Sciatic nerve (tissue), 2 donors: ENCODE data around the gene LTBP4. TPM values are rescaled to one million over a fixed set of nuclear protein-coding genes. Genes with fewer than 3 reads are reported as not detected.
"Not testable (repeated sequence)": the region's sequence is repeated elsewhere in the genome, so short reads cannot be mapped to it uniquely, and the experiment has no call there.

Source experiments
- ATAC-seq: fragments of 200-7000 bp; cut with Tn5 transposase; one replicate; pipeline ENCODE4 v1.9.1; 2020; ENCODE audit warnings: mild to moderate bottlenecking, moderate library complexity
- DNase-seq: peaks from one replicate; pipeline ENCODE4 v3.0.0-alpha.2; 2020; ENCODE audit warnings: low spot score
- intact Hi-C: fragments of 100-400 bp; cut with DNase I; formaldehyde crosslinking; loops from one replicate; pipeline ENCODE4 v1.14.2; 2022
- total RNA-seq: library from RNA; stranded (reverse); fragmentation: NEBNext Ultra II Directional; extraction: Animal tissue kit (Norgen Biotek cat#: 25700); gene quantifications from one replicate; pipeline ENCODE4 v1.2.1, GENCODE V29; 2021
- donor health status: DM: no; HTN: no; CAD: no.
- donor health status: DM: no; HTN: no; CAD: no.

The LTBP4 gene
- total RNA-seq, 1 donor from 2014 or later: 1,227 TPM

DNA sequence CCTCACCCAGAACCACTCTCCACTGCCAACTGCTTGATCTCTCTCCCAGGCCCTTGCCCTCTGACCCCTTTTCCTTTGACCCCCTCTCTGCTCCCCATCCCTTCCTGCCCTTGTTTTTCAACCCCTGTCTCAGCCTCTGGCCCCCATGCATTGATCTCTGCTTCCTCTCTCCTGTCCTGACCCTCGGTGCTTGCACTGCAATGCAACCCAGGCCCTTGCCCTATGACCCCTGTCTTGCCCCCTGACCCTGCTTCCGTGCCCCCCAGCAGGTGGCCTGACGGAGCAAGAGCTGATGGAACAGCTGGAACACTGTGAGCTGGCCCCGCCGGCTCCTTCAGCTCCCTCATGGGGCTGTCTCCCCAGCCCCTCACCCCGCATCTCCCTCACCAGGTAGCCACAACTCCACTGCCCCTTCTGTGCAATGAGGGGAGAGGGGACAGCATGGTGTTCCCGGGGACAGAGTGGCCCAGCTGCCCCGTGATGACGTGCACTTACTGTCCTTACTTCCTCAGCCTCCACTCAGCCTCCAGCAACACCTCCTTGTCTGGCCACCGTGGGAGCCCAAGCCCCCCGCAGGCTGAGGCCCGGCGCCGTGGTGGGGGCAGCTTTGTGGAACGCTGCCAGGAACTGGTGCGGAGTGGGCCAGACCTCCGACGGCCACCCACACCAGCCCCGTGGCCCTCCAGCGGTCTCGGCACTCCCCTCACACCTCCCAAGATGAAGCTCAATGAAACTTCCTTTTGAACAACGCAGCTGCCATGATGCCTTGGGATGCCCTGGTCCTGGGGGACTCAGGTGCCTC is 10.5 kb upstream of the LTBP4 start:
- intact Hi-C loops: loop anchor here (10.0 kb wide), 1 partner anchor 66 kb away; no protein-coding TSS in a partner anchor
- DNase-seq (no peak), ATAC-seq (no peak)

DNA sequence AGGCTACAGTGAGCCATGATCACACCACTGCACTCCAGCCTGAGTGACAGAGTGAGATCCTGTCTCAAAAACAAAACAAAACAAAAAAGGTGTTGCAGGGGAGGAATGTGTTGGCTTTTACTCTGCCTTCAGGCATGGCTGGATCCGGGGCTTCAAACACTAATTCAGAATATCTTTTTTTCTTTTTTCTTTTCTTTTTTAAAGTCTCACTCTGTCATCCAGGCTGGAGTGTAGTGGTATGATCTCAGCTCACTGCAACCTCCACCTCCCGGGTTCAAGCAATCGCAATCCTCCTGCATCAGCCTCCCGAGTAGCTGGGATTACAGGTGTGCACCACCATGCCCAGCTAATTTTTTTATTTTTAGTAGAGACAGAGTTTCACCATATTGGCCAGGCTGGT is 9.4 kb upstream of the LTBP4 start:
- ATAC-seq, DNase-seq: not testable (repeated sequence)
- intact Hi-C loops: loop anchor here (10.0 kb wide), 1 partner anchor 67 kb away; no protein-coding TSS in a partner anchor

DNA sequence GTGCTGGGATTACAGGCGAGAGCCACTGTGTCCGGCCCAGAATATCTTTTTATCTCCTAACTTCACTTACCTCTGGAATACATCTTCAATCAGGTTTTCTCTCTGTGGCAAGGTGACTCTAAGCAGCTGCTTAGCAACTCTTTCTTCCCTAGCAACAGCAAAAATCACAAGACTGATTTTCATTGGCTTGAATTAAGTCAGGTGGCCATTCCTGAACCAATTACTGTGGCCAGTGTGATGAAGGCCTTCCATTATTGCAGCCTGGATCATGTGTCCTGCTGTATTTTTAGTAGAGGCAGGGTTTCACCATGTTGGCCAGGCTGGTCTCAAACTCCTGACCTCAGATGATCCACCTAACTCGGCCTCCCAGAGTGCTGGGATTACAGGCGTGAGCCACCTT is 9.0 kb upstream of the LTBP4 start:
- intact Hi-C loops: loop anchor here (10.0 kb wide), 1 partner anchor 67 kb away; no protein-coding TSS in a partner anchor
- no peak for ATAC-seq
- no peak for DNase-seq

DNA sequence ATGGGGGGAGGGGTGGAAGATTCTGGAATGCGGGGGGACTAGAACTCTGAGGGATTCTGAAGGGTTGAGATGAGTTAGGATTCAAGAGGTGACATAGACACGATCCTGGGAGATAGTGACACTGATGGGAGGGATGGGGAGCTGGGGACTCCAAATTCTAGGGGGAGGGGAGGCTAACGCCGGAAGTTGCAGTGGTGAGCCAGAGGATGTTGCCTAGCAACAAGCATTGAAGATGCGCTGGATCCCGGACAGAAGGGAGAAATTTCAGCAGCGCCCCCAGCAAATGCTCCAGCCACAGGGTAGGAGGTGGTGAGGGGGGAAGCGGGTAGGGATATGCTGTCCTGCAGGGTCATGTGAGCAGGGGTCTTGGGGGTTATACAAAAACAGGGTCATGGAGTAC is 6.9 kb upstream of the LTBP4 start:
- intact Hi-C loops: loop anchor here (10.0 kb wide), 1 partner anchor 69 kb away; no protein-coding TSS in a partner anchor
- DNase-seq (no peak), ATAC-seq (no peak)

DNA sequence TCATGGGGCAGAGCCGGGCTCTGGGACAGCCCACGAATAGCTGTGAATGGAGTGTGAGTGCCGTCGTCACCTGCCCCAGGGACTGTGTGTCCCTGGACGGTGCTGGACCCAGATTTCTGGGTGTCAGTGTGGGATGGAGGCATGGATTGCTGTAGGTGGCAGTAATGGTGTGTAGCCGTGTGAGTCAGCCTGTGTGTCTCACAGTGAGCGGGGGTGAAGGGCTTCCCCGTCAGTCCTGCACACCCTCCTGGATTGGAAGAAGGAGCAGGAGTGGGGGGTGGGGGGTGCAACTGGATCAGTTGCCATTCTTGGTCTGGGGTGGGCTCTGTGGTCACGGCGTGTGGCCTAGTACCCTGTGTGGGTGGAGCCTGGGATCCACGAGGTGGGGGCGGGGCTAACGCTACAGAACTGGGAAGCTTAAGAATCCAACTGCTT is 6.5 kb upstream of the LTBP4 start:
- no peak for DNase-seq
- no peak for ATAC-seq
- intact Hi-C loops: loop anchor here (5.0 to 10.0 kb wide), 2 partner anchors 70 to 287 kb away; no protein-coding TSS in a partner anchor

DNA sequence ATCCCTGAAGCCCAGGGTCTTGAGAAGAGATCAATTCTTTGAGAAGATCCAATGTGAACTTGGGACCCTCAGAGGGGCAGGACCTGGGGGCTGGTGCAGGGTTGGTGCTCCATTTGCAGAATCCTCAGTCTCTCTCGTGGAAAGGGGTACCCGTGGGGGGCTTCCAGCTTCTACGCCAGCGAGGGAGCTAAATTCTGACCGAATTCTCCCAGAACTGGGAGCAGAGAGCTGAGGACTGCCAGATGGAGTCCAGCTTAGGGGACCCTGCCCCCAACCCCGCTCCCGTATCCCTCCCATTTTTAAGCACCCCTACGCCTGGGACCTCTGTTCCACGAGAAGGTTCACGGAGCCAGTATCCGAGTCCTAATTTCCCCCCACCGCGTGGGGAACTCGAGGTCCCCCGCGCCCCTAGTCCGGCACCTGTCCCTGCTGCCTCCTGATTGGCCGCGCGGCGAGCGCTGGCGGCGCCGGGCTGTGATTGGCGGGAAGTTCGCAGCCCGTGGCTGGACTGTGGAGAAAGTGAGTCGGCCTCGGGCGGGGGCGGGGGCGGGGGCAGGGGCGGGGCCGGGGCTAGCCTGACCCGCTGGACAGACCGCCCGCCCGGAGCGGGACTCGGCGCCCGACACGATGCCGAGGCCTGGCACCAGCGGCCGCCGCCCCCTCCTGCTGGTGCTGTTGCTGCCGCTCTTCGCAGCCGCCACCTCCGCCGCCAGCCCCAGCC is 4.4 kb upstream of the LTBP4 start:
- DNase-seq (peak; percentile 80), ATAC-seq (no peak)
- intact Hi-C loops: loop anchor here (5.0 to 10.0 kb wide), 2 partner anchors 72 to 289 kb away; no protein-coding TSS in a partner anchor

DNA sequence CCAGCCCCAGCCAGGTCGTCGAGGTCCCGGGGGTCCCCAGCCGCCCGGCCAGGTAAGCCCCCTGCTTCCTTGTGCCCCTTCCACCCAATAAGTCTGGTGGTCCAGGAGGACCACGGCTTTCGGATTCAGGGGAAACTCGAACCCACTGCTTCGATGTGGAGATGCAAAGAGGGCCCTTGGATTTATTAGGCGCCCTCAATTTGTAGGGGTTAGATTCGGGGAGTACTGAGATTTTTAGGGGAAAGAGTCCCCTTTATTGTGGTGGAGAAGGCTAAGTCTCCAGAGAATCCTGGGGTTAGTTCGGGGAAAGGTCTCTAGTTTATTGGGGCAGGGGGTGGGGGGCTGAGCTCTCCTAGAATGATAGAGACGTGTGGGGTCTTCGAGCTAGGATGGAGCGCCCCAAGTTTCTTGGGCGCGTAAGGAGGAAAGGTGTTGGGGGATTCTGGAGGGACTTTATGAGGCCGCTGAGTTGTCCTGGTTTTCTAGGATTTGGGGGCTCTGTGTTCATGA is 3.8 kb upstream of the LTBP4 start:
- intact Hi-C loops: loop anchor here (5.0 to 10.0 kb wide), 2 partner anchors 73 to 290 kb away; no protein-coding TSS in a partner anchor
- DNase-seq: no peak
- no peak for ATAC-seq

DNA sequence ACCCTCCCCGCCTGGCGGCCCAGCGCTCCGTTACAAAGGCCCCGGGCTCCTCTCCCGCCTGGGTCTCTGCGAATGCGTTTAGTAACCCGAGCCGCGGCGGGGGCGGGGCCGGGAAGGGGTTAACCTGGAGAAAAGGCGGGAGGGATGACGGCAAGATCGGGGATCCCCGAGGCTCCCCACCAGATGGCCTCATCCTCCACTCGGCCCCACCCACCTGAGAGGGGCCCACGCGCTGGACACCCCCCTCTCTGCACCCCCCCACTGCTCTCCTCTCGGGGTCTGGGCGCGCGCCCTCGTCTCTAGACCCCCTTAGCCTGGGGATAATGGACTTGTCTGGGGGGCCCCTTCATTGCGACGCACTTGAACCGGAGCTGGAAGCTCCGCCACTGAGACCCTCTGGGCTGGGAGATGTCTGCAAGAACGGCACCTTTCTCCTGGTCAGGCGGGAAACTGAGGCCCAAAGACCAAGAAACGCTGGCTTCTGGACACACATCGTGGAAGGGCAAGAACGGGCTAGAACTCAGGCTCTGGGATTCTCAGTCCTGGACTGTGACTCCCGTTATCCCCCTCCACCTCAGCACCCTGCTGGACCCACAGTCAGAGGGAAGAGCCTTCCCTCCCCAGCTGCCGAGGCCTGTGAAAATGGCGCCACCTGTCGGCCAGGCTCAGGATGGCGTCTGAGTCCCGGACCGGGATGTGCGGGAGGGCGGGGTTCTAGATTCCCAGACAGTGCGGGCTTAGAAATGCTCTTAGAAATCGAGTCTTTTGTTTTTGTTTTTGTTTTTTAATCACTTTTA is 2.9 kb upstream of the LTBP4 start:
- intact Hi-C loops: loop anchor here (5.0 to 10.0 kb wide), 2 partner anchors 74 to 291 kb away; no protein-coding TSS in a partner anchor
- peak; percentile 94 for DNase-seq
- peak; percentile 71 for ATAC-seq

DNA sequence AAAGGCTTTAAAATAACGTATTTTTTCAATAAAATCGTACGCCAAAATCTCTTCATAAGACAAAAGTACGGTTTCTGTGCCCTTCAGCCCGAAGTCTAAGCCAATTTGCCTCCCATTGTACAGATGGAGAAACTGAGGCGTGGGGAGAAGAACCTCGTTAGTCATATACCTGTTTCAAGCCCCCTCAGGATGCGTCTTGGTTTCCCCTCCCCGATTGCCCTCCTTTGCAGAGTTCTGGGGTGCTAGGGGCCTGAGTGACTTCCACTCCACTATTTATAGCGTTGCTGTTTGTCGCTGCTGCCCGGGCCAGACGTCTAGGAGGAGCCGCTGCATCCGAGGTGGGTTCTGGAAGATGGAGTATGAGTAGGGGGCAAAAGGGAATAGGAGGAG is 2.3 kb upstream of the LTBP4 start:
- DNase-seq (no peak), ATAC-seq (no peak)
- intact Hi-C loops: loop anchor here (5.0 to 10.0 kb wide), 2 partner anchors 74 to 292 kb away; no protein-coding TSS in a partner anchor

DNA sequence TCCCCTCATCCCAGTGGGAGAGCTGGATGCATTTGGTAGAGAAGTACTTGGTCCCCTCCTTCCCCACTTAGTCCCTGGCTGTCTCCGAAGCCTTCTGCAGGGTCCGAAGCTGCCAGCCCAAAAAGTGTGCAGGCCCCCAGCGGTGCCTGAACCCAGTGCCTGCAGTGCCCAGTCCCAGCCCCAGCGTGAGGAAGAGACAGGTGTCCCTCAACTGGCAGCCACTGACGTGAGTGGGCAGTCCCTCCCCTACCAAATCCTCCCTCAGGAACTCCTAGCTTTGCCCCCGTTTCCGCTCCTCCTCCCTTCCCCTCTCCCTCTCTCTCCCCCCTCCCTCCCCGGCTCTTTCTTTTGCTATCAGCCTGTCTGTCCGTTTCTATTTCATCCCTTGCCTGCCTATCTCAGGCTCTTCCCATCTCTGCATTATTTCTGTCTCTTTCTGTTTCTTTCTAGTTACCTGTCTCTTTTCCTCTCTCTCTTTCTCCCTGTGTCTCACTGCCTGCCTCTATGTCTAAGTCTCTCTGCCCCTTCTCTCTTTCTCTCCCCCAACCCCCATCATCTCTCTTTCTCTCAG is 1.8 kb upstream of the LTBP4 start:
- ATAC-seq: no peak
- intact Hi-C loops: loop anchor here (5.0 to 10.0 kb wide), 2 partner anchors 75 to 292 kb away; no protein-coding TSS in a partner anchor
- DNase-seq: no peak

DNA sequence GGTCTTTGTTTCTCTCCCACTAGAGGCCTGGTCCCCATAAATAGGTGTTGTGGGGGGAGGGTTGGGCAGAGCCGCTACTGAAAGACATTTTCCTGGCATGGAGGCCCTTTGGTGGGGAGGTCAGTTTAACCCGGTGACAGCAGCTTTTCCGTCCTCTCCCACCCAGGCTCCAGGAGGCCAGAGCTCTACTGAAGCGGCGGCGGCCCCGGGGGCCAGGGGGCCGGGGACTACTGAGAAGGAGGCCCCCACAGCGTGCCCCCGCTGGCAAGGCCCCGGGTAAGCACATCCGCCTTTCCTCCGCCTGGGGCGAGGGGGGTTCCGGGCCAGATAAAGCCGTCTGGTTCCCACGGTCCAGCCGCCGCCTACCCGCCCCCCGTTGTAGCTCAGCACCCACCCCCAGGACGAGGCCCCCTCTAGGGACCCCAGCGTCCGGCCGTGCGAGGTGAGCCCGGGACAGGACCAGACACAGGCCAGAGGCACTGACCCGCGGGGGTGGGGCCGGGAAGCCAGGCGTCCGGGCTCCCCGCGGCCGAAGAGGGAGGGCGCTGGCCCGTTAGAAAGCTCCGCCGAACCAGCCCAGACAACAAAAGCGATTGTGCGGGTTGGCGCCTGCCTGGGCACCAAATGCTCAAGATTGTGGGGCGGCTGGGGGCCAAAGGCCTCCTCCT is 1.1 kb upstream of the LTBP4 start:
- no peak for ATAC-seq
- DNase-seq: peak; percentile 80
- intact Hi-C loops: loop anchor here (5.0 to 10.0 kb wide), 2 partner anchors 75 to 293 kb away; no protein-coding TSS in a partner anchor

DNA sequence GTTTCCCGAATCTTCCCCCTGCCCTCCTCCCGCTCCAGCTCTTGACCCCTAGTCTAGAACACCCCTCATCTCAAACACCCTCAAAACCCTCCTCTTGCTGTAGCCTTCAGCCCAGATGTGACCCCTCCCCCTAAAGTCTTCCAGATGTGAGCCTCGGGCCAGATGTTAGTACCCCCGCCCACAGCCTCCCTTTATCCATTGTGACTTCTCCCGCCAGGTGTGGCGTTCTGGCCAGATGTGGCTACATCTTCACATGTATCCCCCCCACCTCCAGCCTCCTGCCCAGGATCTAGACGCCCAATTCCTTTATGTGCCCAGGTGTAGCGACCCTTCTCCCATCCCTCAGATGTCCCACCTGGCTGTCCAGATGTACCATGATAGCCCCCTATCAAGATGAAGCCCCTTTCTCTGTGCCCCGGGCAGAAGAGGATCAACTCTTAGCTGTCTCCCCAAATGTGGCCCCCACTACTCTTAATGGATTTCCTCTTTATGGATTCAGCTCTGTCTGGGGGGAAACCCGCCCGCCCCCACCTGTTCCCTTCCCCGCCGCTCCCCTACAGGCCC is 517 bp upstream of the LTBP4 start:
- DNase-seq (no peak), ATAC-seq (no peak)
- intact Hi-C loops: no loop called here

DNA sequence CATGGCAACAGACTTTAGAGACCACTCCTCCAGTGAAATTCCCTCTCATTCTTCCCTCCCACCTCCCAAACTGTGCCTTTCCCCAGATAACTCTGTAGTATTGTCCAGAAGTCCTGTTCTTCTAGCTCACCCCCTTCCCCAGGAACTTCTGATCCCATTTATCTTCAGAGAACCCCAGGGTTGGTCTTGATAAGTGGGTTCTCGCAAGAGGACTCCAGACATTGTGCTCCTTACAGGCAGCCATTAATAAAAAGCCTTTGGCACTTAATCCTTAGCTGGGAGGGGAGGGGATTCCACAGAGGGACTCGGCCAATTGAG is 1.9 kb downstream of the LTBP4 start:
- no peak for ATAC-seq
- intact Hi-C loops: no loop called here
- no peak for DNase-seq

DNA sequence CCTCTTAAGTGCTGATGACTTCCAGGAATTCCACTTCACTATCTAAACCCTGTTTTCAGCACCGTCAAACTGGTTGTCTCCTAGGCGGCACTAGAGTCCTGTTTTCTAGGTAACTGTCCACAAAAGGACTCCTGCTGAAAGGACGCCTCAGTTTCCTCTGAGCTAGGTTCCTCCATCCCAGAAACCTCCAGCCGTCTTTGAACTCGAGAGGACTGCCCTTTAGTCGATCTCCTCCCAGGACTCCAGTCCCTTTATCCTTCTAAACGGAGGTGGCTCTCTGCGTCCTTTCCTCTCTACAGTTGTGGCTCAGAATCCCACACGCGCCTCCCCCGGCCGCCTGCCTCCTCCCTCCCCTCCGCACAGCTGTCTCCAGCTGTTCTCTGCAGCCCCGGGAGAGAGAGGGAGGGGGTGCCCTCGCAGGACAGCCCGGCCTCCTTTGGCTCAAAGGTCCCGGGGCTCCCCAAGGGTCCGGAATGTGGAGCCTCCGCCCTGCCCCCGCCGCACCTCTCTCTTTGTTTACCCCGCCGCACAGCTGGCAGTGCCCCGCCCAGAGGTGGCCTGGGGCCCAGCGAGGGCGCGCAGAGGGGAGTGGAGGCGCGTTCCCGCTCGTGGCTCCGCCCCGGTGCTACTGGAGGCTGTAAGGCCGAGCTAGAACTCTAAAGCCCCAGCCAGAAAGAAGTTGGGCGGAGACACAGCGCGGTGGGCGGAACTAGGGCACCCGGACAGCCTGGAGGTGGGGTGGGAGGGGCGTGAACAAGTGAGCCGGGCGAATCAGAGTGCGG is 2.4 kb downstream of the LTBP4 start:
- intact Hi-C loops: no loop called here
- peak; percentile 78 for ATAC-seq
- DNase-seq: peak; percentile 98

DNA sequence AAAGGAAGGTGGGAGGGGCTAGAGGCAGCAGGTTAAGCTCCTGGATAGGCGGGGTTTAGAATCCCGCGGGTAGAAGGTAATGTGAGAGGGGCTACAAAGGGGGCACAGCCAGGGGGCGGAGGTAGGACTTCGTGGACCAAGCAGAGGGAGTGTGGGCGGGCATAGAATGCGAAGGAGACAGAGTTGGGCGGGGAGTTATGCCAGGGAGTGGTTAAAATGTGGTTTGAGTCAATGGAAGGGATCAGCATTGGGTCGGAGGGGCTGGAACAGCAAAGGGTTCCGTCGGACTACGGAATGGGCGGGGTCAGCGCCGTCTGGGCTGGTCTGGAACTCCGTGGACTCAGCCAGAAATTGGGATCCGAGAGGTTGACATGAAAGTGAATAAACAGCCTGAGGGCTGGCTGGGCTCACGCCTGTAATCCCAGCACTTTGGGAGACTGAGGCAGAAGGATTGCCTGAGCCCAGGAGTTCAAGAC is 3.0 kb downstream of the LTBP4 start:
- DNase-seq (no peak), ATAC-seq (no peak)
- intact Hi-C loops: no loop called here

DNA sequence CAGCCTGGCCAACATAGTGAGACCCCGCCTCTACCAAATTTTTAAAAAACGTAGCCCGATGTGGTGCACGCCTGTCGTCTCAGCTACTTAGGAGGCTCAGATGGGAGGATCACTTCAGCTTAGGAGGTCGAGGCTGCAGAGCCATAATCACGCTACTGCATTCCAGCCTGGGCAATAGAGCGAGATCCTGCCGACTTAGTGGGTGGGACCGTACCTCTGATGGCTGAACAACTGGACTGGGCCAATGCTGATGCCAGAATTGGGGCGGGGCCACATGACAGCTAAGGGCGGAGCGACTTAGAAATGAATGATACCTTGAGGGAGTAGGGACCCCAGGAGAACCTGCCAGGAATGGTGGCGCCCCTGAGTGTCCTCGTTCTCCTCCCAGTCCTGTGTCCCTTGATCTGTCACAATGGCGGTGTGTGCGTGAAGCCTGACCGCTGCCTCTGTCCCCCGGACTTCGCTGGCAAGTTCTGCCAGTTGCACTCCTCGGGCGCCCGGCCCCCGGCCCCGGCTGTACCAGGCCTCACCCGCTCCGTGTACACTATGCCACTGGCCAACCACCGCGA is 3.6 kb downstream of the LTBP4 start:
- intact Hi-C loops: no loop called here
- ATAC-seq: no peak
- no peak for DNase-seq
